ENCODE measurements around the gene YWHAE.

Gene YWHAE

DNA sequence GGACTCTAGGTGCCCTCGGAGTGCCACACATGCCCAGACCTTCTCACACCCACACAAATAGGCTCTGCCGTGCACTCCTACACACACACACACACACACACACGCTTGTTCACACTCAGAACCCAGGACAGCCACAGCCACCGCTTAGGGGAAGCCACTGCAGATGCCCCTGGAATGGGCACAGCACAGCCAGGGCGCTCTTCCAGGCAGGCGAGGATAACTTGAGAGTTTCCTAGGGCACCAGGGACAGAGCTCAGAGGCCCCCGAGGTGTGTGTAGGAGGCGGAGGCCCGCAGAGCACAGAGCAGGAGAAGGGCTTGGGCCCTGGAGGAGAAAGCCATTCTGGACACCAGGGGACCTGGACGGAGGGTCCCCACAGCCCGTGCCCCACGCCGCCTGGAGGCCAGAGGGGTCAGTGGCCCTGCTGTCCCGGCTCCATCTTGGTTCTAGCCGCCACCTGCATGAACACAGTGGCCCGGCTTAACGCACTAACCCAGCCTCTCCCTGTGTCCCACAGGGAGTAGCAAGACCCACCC lies 99.6 kb downstream of the YWHAE start:
- DNase-seq (ENCODE audit: low read depth) = no peak
- TF ChIP-seq, protein P1, sequence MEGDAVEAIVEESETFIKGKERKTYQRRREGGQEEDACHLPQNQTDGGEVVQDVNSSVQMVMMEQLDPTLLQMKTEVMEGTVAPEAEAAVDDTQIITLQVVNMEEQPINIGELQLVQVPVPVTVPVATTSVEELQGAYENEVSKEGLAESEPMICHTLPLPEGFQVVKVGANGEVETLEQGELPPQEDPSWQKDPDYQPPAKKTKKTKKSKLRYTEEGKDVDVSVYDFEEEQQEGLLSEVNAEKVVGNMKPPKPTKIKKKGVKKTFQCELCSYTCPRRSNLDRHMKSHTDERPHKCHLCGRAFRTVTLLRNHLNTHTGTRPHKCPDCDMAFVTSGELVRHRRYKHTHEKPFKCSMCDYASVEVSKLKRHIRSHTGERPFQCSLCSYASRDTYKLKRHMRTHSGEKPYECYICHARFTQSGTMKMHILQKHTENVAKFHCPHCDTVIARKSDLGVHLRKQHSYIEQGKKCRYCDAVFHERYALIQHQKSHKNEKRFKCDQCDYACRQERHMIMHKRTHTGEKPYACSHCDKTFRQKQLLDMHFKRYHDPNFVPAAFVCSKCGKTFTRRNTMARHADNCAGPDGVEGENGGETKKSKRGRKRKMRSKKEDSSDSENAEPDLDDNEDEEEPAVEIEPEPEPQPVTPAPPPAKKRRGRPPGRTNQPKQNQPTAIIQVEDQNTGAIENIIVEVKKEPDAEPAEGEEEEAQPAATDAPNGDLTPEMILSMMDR (IDR thresholded peaks at IDR 0.05; ENCODE audit: low read length, missing control alignments) = no peak
- no peak overlapping the region for H3K4me3 ChIP-seq (replicated peaks; ENCODE audit: low read depth, low read length)

DNA sequence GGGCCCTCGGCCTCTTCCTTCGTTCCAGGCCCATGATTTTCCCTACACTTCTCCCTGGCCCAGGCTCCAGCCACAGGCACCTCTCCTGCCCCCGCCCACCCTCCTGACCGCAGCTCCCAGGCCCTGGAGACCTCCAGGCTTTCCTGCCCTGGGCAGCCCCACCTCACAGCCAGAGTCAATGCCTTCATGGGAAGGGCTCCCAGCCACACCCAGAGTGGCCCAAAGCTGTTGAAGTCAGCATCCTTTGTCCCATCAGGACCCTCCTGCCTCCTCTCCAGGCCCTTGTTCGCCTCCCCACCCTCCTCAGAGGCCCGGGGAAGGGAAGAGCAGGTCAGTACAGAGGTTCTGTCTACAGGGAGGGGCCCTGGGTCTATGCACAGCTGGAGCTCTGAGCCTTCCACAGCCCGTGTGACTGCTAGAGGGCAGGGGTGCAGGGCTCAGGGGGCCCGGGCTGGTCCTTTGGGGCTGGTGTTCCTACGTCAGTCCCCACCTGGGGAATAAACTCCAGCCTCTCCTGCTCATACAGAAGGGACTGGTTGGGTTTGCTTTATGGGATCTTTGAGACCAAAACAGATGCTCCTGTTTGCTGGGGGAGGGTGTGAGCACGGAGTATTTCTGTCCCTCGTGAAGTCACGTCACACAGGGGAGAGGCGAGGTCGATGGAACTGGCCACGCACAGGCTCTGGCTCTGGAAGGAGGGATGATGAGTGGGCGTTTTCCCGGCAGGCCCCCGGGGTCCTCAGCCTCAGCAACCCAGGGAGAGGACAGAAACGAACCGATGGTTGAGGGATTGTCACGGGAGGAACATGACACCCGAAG lies 100.3 kb downstream of the YWHAE start:
- TF ChIP-seq, protein P1 (IDR thresholded peaks at IDR 0.05; ENCODE audit: low read length, missing control alignments) = no peak
- no peak overlapping the region for H3K4me3 ChIP-seq (replicated peaks; ENCODE audit: low read depth, low read length)
- DNase-seq (ENCODE audit: low read depth) = no peak

DNA sequence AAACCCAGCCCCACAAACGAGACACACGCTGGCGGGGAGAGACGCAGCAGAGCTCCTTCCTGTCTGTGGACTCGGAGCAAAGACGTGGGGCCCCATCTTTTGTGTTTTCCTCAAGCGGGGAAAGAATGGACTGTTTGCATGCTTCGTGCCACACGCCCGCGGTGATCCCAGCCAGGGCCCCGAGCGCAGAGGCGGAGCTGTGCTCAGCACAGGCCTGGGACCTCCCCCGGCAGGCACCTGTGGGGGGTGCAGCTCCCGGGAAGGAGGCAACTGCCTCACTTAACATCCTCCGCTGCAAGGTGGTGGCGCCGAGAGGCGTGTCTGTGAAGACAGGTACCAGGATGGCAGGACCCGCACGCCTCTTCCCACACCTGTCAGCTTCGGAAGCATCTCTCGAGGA lies 101.4 kb downstream of the YWHAE start:
- H3K4me3 ChIP-seq (replicated peaks; ENCODE audit: low read depth, low read length) = no peak overlapping the region
- DNase-seq (ENCODE audit: low read depth) = no peak

More for the DNA sequence above, 101.4 kb downstream of the YWHAE start:
- TF ChIP-seq, protein P1 (IDR thresholded peaks at IDR 0.05; ENCODE audit: low read length, missing control alignments) = no peak
